ENCODE data around the gene CAMKK2.

Gene CAMKK2

DNA sequence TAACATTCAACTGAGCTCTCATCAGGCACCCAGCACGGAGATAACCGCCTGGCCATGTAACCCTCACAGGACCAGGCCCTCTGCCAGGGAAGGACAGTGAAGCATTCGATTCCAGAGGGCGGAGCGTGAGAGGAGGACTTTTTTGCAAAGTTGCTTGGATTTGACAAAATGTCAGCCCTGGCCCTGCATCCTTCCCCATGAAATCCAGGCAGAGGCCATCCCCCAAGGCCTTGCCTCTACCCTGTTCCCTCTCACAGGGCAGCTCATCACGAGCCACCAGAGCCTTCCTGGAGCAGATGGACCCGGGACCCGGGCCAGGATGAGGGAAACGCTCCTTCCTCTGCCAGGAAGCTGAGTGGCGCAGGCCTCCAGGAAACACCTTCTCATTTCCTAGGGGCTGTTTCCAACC, 17.0 kb downstream of the CAMKK2 start:
- Histone ChIP-seq H3K4me1 (ENCODE audit: control insufficient read depth, insufficient read depth, low read depth, low read length) (peaks cover 2% of the 10 kb centered on the region), H3K9ac (ENCODE audit: low read length) (peak overlapping the region; percentile 74), H3K23ac (ENCODE audit: low read length in 2 of 2) (no peak overlapping the region), H2BK120ac (ENCODE audit: low read depth, low read length) (no peak overlapping the region), H3K27ac (ENCODE audit: low read length, poor library complexity, severe bottlenecking) (no peak overlapping the region), H3K14ac (ENCODE audit: low read length in 2 of 2) (no peak overlapping the region), H3K9me3 (ENCODE audit: control insufficient read depth, low read length) (no peaks in the 10 kb centered on the region), H3K27me3 (ENCODE audit: control insufficient read depth in 1 of 2, insufficient read depth in 1 of 2, low read length in 2 of 2) (no peaks in the 10 kb centered on the region), H3K36me3 (ENCODE audit: control insufficient read depth in 1 of 2, insufficient read depth in 2 of 2, low read depth in 1 of 2, low read length in 2 of 2) (peaks cover 0 to 19% of the 10 kb centered on the region in 2 experiments), H2BK15ac (ENCODE audit: low read depth, poor library complexity, severe bottlenecking) (no peak overlapping the region), H4K91ac (ENCODE audit: low read length) (no peak overlapping the region), H2BK12ac (ENCODE audit: low read length in 2 of 2) (no peak overlapping the region), H2AK5ac (ENCODE audit: low read length, severe bottlenecking) (no peak overlapping the region), H3K4me3 (ENCODE audit: insufficient read depth in 1 of 2, low read depth in 1 of 2, low read length in 2 of 2) (peak overlapping the region in 1 of 2 experiments; percentile 45), H2BK5ac (ENCODE audit: low read depth, low read length, poor library complexity, severe bottlenecking) (no peak overlapping the region), H2AFZ (ENCODE audit: low read depth, low read length) (no peak overlapping the region), H3K79me1 (replicated peaks; ENCODE audit: low read length, poor library complexity, severe bottlenecking) (peaks cover 17% of the 10 kb centered on the region), H3K18ac (ENCODE audit: low read depth in 1 of 2, low read length in 2 of 2) (no peak overlapping the region), H4K8ac (ENCODE audit: low read length) (no peak overlapping the region), H3K4ac (ENCODE audit: low read depth in 1 of 2, low read length in 2 of 2) (no peak overlapping the region), H3K4me2 (ENCODE audit: low read length, poor library complexity, severe bottlenecking) (no peak overlapping the region)
- WGBS, result 90% methylated on average over 10 of the region's 10 CpGs
- DNase-seq, result no peak

DNA sequence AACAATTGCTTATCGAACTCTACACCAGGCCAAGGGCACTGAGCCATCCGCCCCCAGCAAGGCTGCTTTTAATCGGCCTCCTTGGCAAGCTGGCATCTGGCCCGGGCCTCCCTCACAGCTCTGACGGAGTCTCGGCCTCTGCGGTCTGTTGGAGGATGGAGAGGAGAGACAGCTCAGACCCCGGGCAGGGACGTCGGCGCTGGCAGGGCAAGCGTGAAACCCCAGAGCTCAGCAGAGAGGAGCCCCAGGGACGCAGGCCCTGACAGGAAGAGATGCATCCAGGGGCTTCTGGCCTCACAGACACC, 17.5 kb downstream of the CAMKK2 start:
- H2BK12ac ChIP-seq (ENCODE audit: low read length in 2 of 2), result no peak overlapping the region
- H2BK5ac ChIP-seq (ENCODE audit: low read depth, low read length, poor library complexity, severe bottlenecking), result no peak overlapping the region
- H2AFZ ChIP-seq (ENCODE audit: low read depth, low read length), result no peak overlapping the region
- H3K14ac ChIP-seq (ENCODE audit: low read length in 2 of 2), result no peak overlapping the region
- peaks cover 2% of the 10 kb centered on the region for H3K4me1 ChIP-seq (ENCODE audit: control insufficient read depth, insufficient read depth, low read depth, low read length)
- H3K4me2 ChIP-seq (ENCODE audit: low read length, poor library complexity, severe bottlenecking), result no peak overlapping the region
- no peak overlapping the region for H2BK120ac ChIP-seq (ENCODE audit: low read depth, low read length)
- no peak overlapping the region for H3K27ac ChIP-seq (ENCODE audit: low read length, poor library complexity, severe bottlenecking)
- H3K4me3 ChIP-seq (ENCODE audit: insufficient read depth in 1 of 2, low read depth in 1 of 2, low read length in 2 of 2), result peak overlapping the region in 1 of 2 experiments; percentile 45
- H3K4ac ChIP-seq (ENCODE audit: low read depth in 1 of 2, low read length in 2 of 2), result no peak overlapping the region
- H4K91ac ChIP-seq (ENCODE audit: low read length), result no peak overlapping the region
- no peak overlapping the region for H3K18ac ChIP-seq (ENCODE audit: low read depth in 1 of 2, low read length in 2 of 2)
- H3K27me3 ChIP-seq (ENCODE audit: control insufficient read depth in 1 of 2, insufficient read depth in 1 of 2, low read length in 2 of 2), result no peaks in the 10 kb centered on the region
- DNase-seq, result no peak
- H3K9ac ChIP-seq (ENCODE audit: low read length), result peak overlapping the region; percentile 74
- H3K9me3 ChIP-seq (ENCODE audit: control insufficient read depth, low read length), result no peaks in the 10 kb centered on the region
- no peak overlapping the region for H2BK15ac ChIP-seq (ENCODE audit: low read depth, poor library complexity, severe bottlenecking)
- no peak overlapping the region for H2AK5ac ChIP-seq (ENCODE audit: low read length, severe bottlenecking)
- no peak overlapping the region for H4K8ac ChIP-seq (ENCODE audit: low read length)
- H3K36me3 ChIP-seq (ENCODE audit: control insufficient read depth in 1 of 2, insufficient read depth in 2 of 2, low read depth in 1 of 2, low read length in 2 of 2), result peaks cover 1 to 23% of the 10 kb centered on the region in 2 experiments
- peaks cover 20% of the 10 kb centered on the region for H3K79me1 ChIP-seq (replicated peaks; ENCODE audit: low read length, poor library complexity, severe bottlenecking)
- WGBS, result 95% methylated on average over 13 of the region's 13 CpGs
- no peak overlapping the region for H3K23ac ChIP-seq (ENCODE audit: low read length in 2 of 2)

DNA sequence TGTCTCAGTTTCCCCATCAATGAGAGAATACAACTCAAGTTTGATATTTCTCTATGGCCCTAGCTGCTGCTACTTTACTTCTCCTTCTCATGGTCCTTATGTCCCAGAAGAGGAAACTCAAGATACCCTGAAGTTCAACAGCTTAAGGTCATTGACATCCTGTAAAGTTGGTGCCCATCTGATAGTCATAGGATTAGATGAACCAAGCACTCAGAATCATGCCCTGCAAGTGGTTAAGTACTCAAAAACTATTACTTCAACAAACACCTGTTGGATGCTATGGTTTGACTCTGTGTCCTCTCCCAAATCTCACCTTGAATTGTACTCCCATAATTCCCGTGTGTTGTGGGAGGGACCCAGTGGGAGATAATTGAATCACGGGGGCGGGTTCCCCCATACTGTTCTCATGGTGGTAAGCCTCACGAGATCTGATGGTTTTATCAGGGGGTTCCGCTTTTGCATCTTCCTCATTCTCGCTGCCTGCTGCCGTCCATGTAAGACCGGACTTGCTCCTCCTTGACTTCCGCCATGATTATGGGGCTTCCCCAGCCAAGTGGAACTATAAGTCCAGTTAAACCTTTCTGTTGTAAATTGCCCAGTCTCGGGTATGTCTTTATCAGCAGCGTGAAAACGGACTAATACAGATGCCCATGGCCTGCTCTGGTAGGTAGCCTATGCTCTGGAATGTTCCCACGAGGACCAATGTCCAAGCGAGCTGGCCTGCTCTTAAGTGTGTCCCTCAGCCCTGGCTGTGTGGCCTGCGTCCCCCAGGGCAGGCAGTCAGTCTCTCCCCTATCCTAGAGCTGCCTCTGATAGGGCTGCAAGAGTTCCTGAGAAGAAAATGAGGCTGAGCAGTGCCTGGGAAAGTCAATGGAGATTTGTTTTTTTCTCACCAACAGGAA, 18.1 kb downstream of the CAMKK2 start:
- DNase-seq, result no peak
- H3K27ac ChIP-seq (ENCODE audit: low read length, poor library complexity, severe bottlenecking), result no peak overlapping the region
- no peak overlapping the region for H2AFZ ChIP-seq (ENCODE audit: low read depth, low read length)
- no peak overlapping the region for H3K4ac ChIP-seq (ENCODE audit: low read depth in 1 of 2, low read length in 2 of 2)
- H3K79me1 ChIP-seq (replicated peaks; ENCODE audit: low read length, poor library complexity, severe bottlenecking), result peaks cover 17% of the 10 kb centered on the region
- H3K4me1 ChIP-seq (ENCODE audit: control insufficient read depth, insufficient read depth, low read depth, low read length), result peaks cover 2% of the 10 kb centered on the region
- H3K9ac ChIP-seq (ENCODE audit: low read length), result peak overlapping the region; percentile 74
- H2AK5ac ChIP-seq (ENCODE audit: low read length, severe bottlenecking), result no peak overlapping the region
- no peak overlapping the region for H3K18ac ChIP-seq (ENCODE audit: low read depth in 1 of 2, low read length in 2 of 2)
- 97% methylated on average over 15 of the region's 15 CpGs for WGBS
- no peak overlapping the region for H3K14ac ChIP-seq (ENCODE audit: low read length in 2 of 2)
- no peak overlapping the region for H4K8ac ChIP-seq (ENCODE audit: low read length)
- no peak overlapping the region for H3K23ac ChIP-seq (ENCODE audit: low read length in 2 of 2)
- H3K27me3 ChIP-seq (ENCODE audit: control insufficient read depth in 1 of 2, insufficient read depth in 1 of 2, low read length in 2 of 2), result no peaks in the 10 kb centered on the region
- H4K91ac ChIP-seq (ENCODE audit: low read length), result no peak overlapping the region
- no peak overlapping the region for H2BK12ac ChIP-seq (ENCODE audit: low read length in 2 of 2)
- H3K36me3 ChIP-seq (ENCODE audit: control insufficient read depth in 1 of 2, insufficient read depth in 2 of 2, low read depth in 1 of 2, low read length in 2 of 2), result peaks cover 7 to 26% of the 10 kb centered on the region in 2 experiments
- no peak overlapping the region for H2BK120ac ChIP-seq (ENCODE audit: low read depth, low read length)
- H2BK15ac ChIP-seq (ENCODE audit: low read depth, poor library complexity, severe bottlenecking), result no peak overlapping the region
- no peaks in the 10 kb centered on the region for H3K9me3 ChIP-seq (ENCODE audit: control insufficient read depth, low read length)
- no peak overlapping the region for H3K4me3 ChIP-seq (ENCODE audit: insufficient read depth in 1 of 2, low read depth in 1 of 2, low read length in 2 of 2)
- no peak overlapping the region for H3K4me2 ChIP-seq (ENCODE audit: low read length, poor library complexity, severe bottlenecking)
- no peak overlapping the region for H2BK5ac ChIP-seq (ENCODE audit: low read depth, low read length, poor library complexity, severe bottlenecking)

DNA sequence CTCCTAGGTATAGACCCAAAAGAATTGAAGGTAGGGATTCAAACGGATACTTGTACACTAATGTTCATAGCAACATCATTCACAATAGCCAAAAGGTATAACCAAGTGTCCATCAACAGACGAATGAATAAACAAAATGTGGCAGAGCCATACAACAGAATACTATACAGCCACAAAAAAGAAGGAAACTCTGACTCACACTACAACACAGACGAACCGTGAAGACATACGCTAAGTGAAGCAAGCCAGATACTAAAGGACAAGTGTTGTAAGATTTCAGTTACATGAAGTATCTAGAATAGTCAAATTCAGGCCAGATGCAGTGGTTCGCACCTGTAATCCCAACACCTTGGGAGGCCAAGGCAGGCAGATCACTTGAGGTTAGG, 19.1 kb downstream of the CAMKK2 start:
- 97% methylated on average over 3 of the region's 6 CpGs for WGBS

More for the DNA sequence above, 19.1 kb downstream of the CAMKK2 start:
- Histone ChIP-seq H2BK120ac (ENCODE audit: low read depth, low read length) (no peak overlapping the region), H3K4me1 (ENCODE audit: control insufficient read depth, insufficient read depth, low read depth, low read length) (peaks cover 2% of the 10 kb centered on the region), H2AK5ac (ENCODE audit: low read length, severe bottlenecking) (no peak overlapping the region), H3K18ac (ENCODE audit: low read depth in 1 of 2, low read length in 2 of 2) (no peak overlapping the region), H2BK12ac (ENCODE audit: low read length in 2 of 2) (no peak overlapping the region), H3K23ac (ENCODE audit: low read length in 2 of 2) (no peak overlapping the region), H3K27ac (ENCODE audit: low read length, poor library complexity, severe bottlenecking) (no peak overlapping the region), H3K4ac (ENCODE audit: low read depth in 1 of 2, low read length in 2 of 2) (no peak overlapping the region), H3K14ac (ENCODE audit: low read length in 2 of 2) (no peak overlapping the region), H3K36me3 (ENCODE audit: control insufficient read depth in 1 of 2, insufficient read depth in 2 of 2, low read depth in 1 of 2, low read length in 2 of 2) (peaks cover 16 to 24% of the 10 kb centered on the region in 2 experiments), H3K9me3 (ENCODE audit: control insufficient read depth, low read length) (no peaks in the 10 kb centered on the region), H2AFZ (ENCODE audit: low read depth, low read length) (no peak overlapping the region), H3K79me1 (replicated peaks; ENCODE audit: low read length, poor library complexity, severe bottlenecking) (peaks cover 10% of the 10 kb centered on the region), H3K4me3 (ENCODE audit: insufficient read depth in 1 of 2, low read depth in 1 of 2, low read length in 2 of 2) (peak overlapping the region in 1 of 2 experiments; percentile 7), H4K91ac (ENCODE audit: low read length) (no peak overlapping the region), H3K4me2 (ENCODE audit: low read length, poor library complexity, severe bottlenecking) (no peak overlapping the region), H3K9ac (ENCODE audit: low read length) (peak overlapping the region; percentile 67), H3K27me3 (ENCODE audit: control insufficient read depth in 1 of 2, insufficient read depth in 1 of 2, low read length in 2 of 2) (no peaks in the 10 kb centered on the region), H2BK5ac (ENCODE audit: low read depth, low read length, poor library complexity, severe bottlenecking) (no peak overlapping the region), H4K8ac (ENCODE audit: low read length) (no peak overlapping the region), H2BK15ac (ENCODE audit: low read depth, poor library complexity, severe bottlenecking) (no peak overlapping the region)
- peak; percentile 44 for DNase-seq

Measured in mesenchymal stem cell (in vitro differentiated cells and primary cell).